Mucosa of gallbladder (tissue), 1 donor: ENCODE measurements around the gene LRFN4. TPM values are rescaled to one million over a fixed set of nuclear protein-coding genes. Genes with fewer than 3 reads are reported as not detected.

Experiments used
- DNase-seq: peaks from one replicate; pipeline ENCODE4 v3.0.0-alpha.2; 2020; ENCODE audit warnings: low spot score
- total RNA-seq: library from RNA; stranded (reverse); gene quantifications from one replicate; pipeline ENCODE4 v1.2.1, GENCODE V29; 2021
- donor health status: DM: no; HTN: no; CAD: no.

LRFN4 gene
- total RNA-seq, 1 donor from 2014 or later: 7.3 TPM

DNA sequence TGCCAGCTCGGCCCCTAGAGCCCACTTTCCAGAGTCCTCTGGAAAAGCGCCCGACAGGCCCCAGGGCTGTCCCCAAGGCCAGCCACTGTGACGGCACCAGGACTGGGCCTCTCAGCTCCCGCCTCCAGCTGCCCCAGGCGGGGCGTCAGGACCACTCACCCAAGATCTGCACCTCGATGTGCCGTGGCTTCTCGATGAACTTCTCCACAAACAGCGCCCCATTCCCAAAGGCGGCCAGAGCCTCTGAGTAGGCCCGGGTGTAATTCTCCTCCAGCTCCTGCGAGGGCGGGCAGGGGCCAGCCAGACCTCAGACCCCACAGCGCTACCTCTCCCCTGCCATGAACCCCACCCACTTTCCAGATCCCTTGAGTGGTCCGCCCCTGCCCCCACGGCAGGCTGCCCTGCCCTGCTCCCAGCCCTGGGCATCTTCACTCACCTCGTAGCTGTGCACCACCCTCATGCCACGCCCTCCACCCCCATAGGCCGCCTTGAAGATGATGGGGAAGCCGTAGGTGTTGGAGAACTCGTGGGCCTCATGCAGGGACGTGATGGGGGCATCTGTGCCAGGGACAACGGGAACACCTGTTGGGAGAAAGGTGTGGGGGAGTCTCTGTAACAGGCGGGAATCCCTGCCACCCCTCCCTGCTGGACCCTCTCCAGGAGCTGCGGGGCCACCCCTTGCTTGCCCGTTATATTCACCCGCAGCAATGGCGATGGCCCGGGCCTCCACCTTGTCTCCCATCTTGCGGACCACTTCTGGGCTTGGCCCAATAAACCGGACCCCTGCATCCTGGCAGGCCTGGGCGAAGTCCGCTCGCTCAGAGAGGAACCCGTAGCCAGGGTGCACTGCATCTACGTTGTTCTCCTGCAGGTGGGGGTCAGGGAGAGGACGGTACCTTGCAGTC, 14.0 kb downstream of the LRFN4 start:
- no peak for DNase-seq

DNA sequence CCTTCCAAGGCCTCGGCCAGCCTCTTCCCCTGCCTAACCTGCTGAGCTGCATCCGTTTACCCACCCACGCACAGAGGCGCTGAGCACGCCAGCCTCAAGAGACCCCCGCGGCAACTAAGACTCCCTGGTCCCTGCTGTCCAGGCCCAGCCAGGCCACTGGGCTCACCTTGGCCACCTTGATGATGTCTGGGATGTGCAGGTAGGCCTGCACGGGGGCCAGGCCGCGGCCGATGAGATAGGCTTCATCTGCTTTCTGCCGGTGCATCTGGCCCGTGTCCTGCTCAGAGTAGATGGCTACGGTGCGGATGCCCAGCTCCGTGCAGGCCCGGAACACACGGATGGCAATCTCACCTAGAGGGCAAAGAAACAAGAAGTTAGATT, 14.6 kb downstream of the LRFN4 start:
- no peak for DNase-seq

DNA sequence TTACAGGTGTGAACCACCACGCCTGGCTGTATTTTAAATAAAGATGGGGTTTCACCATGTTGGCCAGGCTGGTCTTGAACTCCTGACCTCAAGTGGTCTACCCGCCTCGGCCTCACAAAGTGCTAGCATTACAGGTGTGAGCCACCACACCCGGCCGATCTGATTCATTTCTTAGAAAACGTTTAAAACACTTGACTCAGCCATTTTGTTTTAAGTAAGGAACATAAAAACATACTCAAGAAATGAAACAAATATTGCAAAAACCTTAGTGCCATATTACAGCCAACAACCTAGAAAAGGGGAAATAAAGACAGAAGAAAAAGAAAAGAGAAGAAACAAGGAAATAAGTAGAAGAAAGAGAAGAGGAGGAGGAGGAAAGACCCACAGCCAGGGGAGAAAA, 17.4 kb downstream of the LRFN4 start:
- no peak for DNase-seq

DNA sequence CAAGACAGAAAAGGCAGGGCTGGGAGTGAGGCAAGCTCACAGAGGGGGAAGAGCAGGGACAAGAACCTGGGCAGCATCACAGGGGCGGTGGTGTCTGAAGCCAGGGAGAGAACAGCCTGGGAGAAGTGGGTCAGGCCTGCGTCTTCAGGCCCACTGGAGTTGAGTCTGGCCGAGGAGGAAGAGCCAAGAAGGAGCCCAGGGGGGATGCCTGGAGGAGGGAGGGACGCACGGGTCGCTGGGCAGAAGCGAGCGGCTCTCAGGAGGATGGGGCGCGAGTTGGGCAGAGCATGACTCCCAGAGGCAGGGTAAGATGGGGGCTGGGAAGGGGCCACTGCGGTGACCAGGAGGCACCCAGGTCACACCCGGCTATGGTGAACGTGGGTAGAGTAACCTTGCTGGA, 18.5 kb downstream of the LRFN4 start:
- no peak for DNase-seq

DNA sequence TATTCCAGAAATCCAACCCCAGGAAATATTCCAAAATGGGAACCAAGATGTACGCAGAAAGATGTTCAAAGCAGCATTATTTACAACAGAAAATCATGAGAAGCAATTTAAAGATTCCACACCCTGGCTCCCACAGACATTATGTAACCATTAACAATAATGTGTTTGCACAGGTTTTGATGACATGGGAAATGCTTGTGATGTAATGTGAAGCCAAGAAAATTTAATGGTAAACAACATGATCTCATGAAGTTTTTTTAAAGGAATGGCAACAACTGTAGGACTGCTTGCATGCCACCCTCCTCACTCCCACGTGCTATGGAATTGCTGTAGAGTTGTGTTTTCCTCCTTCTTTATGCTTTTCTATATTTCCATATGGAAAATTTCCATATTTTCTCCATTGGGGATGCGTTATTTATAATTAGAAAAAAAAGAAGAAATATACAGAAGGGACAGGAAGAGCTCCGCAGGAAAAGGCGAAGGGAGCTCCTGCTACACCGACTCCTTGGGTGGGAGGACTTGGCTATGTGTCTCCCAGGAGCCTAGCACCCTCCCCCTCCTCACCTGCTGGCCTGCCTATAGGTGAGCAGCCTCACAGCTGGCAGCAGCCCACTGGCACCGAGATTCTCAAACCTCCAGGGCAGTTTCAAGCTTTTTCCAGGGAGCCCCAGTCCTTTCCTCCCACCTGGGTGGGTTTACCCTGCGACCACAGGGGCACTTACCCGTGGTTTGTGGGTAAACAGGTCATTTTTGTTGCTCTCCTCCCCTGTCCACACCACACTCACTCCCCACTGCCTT, 20.9 kb downstream of the LRFN4 start:
- DNase-seq: no peak

DNA sequence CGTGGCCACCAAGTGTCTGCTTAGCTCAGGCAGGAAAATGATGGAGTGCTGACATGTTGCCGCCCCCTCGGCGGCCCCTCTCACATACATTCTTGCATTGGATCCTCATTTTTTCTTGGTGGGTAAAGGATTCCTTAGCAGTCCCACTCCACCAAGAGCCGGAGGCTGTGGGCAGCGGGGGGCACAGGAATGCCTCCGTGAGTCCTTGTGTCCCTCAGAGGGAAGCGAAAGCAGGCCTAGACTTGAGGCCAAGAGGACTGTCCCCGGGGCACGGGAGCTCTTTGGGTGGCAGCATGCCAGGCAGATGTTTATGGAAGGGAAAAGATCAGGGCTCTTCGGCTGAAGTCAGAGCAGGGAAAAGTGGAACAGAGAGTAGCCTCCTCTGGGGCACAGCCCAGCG, 21.6 kb downstream of the LRFN4 start:
- DNase-seq: no peak

DNA sequence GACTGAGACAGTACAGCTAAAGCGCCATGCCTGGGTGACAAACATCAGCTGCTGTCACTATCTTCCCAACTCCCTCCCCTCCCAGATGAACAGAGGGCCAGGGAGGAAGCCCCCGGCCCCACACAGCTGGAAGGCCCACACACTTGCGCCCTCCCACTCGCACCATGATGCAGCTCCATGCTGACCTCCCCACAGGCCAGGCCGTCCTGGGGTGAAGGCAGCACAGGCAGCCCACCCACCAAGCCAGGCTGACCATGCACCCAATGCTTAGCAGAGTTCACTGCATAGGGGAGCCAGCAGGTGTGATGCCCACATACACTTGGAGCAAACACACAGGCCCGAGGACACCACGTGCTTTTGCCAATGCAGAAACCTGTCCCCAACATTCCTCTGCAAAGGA, 22.1 kb downstream of the LRFN4 start:
- no peak for DNase-seq

DNA sequence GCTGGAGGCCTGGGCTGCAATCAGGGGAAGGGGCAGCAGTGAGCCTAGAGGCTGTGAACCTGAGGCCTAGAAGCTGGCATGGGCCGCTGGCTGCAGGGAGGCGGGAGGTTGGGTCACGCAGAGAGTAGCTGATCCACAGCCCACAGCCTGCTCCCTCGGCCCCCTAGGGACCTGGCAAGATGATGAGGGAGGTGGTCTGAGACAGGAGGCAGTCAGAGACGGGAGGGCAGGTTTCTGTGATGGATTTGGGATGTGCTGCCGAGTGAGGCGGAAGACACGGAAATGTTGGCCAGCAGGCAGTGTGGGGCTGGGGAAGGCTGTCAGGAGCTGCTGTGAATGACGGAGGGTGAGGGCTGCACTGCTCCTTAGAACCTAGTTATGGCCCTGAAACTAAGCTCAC, 22.7 kb downstream of the LRFN4 start:
- no peak for DNase-seq

DNA sequence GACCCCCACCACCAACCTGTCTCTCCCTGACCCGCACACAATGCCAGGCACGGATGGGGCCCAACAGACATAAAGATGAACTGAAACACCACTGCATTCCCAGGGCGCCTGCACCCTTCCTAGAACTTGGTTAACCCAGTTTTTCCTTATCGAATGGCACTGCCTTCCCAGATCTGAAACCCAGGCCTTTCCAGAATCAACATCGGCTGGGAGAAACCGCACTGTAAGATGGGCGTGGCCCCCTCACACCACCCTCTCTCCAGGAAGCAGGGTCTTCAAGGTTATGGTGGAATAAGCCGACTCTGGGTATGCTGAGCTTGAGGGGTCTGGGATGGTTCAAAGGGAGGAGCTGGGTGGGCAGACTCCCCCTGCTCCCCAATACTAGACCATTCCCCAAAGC, 23.1 kb downstream of the LRFN4 start:
- DNase-seq: no peak

DNA sequence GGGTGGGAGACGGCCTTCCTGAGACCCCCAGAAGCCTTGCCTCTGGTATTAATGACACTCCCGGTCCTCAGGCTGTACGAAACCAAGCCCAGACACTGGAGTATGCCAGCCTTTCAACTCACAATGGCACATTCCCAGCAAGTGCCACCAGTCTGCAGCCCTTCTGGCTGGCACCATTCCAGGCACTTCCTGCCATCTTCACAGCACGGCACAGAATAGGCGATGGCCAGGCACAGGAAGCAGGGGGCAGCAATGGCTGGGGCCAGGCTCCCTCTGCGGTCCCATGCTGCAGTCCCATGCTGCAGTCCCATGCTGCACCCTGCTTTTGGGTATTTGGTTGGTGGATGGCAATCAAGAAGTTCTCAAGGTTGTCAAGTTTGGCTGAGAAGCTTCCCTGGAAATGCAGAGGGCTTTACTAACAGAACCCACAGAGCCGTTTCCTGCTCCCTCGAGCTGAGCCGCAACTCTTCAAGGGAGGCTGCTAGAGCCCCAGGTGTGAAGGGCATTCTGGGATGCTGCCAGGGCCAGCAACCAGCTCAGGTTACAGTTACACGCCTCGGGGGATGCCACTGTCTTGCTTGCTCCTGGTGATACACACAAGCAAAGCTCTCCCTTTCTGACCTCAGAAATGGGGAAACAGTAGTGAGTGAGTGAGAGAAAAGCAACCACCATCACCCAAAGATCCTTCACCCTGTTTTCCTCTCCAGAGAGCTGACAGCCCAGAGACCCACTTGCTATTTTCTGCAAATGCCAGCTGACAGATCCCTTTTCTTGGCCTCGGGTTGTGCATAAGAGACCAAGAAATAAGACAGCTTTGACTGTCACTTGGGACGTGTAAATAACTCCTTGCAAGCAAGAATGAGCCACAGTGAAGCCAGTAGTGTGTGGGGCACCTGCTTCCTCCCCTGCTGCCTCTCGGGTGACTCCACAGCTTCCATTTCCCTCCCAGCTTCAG, 23.9 kb downstream of the LRFN4 start:
- DNase-seq: no peak

DNA sequence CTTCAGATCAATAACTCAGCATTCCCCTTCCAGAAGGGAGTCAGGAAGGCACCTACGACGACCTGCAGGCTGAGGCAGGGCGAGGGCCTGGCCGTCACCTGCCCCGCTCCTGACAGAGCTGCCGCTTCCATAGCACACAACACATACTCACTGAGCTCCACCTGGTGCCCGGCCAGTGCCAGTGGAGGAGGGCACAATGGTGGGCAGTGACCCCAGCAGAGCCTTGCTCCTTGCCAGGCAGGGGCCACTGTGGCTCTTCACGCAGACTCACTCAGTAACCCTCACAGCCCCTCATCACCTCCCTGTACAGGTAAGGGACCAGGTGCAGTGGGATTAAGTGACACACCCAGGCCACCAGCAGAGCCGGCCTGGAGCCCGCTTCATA, 24.6 kb downstream of the LRFN4 start:
- DNase-seq: no peak

DNA sequence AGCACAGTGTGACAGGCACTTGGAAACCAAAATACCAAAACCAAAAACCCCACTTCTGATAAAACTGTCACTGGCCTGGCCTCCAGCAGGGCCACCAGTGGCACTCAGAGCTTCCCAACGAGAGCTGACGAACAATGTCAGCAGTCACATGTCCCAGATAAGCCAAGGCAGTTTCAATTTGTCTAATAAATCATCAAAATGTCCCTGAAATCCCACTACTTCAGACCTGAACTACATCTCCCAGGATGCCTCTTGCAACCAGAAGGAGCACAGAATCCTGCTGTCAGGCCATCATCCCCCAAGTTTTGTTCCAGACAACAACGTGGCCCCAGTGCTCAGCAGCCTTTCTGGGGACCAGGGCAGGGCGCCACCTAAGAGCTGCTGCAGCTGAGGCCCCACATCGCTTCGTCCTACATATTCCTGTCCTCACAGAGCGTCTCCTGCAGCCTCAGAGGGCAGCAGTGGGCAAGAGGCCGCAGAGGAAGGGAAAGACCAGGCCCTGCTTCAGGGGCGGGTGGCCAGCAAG, 25.1 kb downstream of the LRFN4 start:
- no peak for DNase-seq

DNA sequence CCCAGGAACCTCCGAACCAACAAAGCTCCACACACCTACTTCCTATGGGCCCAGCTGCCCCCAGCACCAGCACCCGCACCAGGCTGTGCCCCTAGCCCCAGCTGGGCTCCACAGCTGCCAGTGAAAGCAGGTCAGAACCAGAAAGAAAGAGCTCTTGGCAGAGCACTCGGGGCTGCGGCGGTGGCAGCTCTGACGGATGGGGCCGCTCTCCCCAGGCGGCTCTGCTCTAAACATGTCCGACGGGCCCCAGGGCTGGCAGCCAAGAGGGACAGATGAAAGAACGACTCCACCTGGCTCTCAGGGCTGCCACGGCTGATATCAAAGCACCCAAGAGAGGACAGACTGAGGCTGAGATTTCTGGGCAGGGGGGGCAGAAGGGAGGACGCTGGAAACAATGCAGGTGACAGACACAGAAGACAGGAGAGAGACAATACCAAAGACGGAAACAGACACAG, 25.7 kb downstream of the LRFN4 start:
- DNase-seq: no peak

DNA sequence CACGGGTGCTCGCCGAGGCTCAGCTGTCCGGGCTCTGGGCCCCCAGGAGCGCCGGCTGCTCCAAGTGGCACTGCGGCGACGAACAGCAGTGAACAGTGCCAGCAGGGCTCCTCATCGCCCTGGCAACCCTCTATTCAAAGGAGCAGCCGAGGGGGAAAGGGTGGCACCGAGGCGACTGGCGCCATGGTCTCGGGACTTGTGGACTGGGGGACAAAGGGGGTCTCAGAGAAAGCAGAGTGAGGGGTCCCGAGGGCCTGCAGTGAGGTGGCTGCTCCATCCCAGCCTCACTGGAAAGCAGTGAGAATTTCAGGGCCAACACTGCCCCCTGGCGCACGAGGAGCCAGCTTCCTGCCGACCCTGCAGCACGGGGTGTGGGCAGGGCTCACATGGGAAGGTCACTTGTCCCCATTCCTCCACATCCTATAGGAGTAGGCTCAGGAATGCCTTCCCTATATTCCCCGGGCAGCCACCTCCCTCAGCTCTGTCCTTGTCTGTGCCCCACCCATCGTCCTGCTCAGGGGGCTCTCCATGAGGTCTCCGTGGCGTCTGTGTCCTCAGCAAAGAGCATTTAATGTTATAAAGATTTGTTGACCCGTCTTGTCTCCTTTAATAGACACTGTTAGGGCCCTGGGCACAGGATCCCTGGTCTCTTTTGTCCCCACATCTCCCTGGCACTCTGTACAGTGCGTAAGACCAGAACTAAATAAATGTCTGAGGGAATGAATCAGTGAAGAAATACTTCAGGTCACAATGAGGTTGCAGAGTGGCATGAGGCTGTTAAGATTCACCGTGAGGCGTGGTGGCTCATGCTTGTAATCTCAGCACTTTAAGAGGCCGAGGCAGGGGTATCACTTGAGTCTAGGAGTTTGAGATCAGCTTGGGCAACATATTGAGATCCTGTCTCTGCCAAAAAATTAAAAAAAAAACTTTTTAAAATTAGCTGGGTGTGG, 26.4 kb downstream of the LRFN4 start:
- DNase-seq: peak; percentile 46

DNA sequence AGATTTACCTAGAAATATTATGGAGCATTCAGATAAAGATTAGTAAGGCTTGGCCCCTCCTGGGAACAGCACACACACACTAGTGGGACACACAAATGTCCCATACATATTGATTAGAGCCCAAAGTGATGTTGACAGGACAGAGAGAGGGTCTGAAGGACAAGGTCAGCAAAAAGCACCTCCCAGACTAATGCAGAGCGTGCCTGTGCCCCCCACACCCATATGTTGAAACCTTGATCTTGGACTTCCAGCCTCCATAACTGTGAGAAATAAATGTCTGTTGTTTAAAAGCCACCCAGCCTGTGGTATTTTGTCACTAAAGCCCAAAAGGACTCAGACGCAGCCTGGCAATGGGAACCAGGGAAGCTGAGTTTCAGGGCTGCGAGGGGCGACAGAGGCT, 27.6 kb downstream of the LRFN4 start:
- no peak for DNase-seq

DNA sequence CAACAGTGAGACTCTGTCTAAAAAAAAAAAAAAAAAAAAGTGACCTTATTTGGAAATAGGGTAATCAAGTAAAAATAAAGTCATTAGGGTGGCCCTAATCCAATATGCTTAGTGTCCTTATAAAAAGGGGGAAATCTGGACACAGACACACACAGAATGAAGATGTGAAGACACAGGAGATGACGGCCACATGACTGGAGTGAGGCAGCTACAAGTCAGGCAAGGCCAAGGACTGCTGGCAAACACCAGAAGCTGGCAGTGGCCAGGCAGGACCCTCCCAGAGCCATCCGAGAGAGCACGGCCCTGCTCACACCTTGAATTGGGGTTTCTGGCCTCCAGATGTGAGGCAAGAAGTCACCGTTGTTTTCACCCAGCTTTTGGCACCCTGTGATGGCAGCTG, 28.6 kb downstream of the LRFN4 start:
- DNase-seq: no peak

DNA sequence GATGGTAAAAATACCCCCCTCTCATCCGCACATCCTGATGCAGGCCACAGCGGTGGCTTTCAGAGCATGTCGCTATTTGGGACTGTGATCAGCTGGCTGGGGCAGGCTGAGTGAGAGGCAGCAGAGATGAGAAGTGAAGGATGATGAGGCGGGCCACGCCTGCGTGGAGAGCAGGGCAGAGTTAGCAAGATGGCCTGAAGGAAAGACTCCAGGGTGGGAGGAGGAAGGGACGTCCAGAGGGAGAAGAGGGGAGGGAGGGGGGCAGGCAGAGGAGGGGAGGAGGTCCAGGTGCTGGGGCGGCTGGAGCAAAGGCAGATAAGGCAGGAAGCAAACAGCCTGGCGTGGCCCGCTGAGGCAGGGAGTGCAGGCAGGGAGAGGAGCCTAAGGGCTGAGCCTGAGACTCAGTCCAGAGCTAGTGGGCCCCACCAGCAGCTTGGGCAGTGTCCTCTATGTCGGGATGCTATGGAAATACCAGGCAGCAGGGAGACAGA, 29.1 kb downstream of the LRFN4 start:
- DNase-seq: no peak

DNA sequence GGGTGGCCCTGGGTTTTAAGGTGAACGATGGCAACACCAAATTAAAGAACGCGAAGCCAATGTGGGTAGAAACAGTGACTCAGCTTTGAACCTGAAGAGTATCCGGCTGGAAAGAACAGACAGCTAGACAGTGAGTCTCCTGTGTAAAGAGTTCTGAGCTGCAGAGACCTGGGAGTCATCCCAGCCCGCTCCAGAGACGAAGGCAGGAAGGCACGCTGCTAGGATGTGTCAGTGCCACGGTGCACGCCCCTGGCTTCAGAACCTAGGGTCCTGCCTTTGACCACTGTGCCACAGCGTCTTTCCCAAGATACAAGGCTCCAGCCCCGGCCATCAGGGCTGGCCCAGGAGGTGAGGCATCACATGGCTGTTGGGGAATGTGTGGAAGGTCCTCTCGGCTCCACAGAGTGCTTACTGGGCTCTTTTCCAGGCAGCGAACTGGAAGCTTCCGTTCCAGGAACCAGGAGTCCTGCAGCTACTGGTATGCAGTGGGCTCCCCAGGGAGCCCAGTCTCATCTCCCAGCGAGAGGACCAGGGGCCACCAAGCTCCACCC, 29.9 kb downstream of the LRFN4 start:
- DNase-seq: no peak

DNA sequence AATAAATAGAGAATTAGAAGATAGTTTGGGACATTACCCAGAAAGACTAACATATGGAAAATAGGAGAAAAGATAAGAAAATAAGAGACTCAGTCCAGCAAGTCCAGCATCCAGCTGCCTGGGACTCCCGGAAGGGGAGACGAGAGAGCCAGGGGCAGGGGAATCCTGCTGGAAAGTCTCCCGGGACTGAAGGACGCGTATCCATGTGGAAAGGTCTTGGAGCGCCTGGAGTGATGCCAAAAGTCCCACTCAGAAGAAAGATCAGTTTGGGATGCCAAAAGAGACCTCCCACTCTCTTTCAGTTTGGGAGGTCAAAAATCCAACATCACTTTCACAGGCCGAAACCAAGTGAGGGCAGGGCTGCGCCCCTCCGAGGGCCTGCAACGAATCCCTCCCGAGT, 30.7 kb downstream of the LRFN4 start:
- DNase-seq: no peak

DNA sequence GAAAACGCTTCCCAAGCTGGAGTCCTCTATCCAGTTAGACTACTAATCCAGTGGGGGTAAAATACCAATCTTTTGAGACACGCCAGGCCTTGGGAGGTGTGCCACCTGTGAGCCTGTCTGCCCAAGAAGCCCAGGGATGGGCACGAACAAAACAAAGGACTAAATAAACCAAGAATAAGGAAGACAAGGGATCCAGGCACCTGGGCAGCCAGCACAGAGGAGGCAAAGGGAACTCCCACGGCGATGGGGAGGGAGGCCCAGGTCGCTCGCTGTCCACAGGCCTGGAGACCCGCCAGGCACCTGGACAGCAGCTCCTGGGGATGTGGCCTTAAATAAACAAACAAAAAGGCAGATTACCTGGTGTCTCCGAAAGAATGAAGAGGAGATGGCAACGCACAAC, 31.4 kb downstream of the LRFN4 start:
- DNase-seq: no peak
